Measurements from ENCODE around the gene TMOD1.

DNA sequence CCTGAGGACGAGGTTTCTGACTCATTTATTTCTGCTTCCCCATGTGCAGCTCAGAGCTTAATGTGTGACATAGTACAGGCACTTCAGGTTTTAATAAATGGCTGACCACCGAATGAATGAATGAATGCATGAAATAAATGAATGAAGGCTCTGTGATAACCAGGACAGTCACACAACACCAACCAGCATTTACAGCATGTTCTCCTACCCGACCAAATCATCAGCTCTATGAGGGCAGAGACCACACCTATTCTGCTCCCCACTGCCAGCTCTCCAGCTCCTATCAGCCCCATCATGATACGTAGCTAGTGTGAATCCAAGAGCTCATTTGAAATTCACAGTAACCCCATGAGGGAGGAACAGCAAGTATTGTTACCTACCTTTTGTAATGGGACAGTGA lies 4.8 kb downstream of the TMOD1 start:
- TF ChIP-seq, protein P1, sequence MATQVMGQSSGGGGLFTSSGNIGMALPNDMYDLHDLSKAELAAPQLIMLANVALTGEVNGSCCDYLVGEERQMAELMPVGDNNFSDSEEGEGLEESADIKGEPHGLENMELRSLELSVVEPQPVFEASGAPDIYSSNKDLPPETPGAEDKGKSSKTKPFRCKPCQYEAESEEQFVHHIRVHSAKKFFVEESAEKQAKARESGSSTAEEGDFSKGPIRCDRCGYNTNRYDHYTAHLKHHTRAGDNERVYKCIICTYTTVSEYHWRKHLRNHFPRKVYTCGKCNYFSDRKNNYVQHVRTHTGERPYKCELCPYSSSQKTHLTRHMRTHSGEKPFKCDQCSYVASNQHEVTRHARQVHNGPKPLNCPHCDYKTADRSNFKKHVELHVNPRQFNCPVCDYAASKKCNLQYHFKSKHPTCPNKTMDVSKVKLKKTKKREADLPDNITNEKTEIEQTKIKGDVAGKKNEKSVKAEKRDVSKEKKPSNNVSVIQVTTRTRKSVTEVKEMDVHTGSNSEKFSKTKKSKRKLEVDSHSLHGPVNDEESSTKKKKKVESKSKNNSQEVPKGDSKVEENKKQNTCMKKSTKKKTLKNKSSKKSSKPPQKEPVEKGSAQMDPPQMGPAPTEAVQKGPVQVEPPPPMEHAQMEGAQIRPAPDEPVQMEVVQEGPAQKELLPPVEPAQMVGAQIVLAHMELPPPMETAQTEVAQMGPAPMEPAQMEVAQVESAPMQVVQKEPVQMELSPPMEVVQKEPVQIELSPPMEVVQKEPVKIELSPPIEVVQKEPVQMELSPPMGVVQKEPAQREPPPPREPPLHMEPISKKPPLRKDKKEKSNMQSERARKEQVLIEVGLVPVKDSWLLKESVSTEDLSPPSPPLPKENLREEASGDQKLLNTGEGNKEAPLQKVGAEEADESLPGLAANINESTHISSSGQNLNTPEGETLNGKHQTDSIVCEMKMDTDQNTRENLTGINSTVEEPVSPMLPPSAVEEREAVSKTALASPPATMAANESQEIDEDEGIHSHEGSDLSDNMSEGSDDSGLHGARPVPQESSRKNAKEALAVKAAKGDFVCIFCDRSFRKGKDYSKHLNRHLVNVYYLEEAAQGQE (IDR thresholded peaks at IDR 0.05; ENCODE audit: insufficient read depth in 1 of 2, low read depth in 2 of 2, low read length in 2 of 2), result no peak
- no peak for TF ChIP-seq POLR2AphosphoS5 (IDR thresholded peaks at IDR 0.05; ENCODE audit: low read depth, low read length)

Measured in PFSK-1 (cell line).